Activated T-cell treated with anti-CD3 and anti-CD28 coated beads, Interleukin-2, amount 50 U/mL, for 72 hours (primary cell): Measurements from ENCODE around the gene FBXO31. TPM values are rescaled to one million over a fixed set of nuclear protein-coding genes. Genes with fewer than 3 reads are reported as not detected.

Source experiments
- ATAC-seq, 2 donors: fragments of 150-1000 bp; cut with Tn5 transposase; replicated peaks in 1 of 2; 2 replicates each; pipeline ENCODE4 v1.10.0; 2021; ENCODE audit warnings: moderate library complexity in 2 of 2, mild to moderate bottlenecking in 1 of 2
- DNase-seq, 2 donors: peaks; one replicate each; pipeline ENCODE4 v3.0.0; 2021 to 2022; ENCODE audit warnings: mixed read lengths in 1 of 2
- H3K27ac Mint-ChIP-seq: one replicate; pipeline ENCODE4 v1.8.0; 2022; ENCODE audit warnings: mild to moderate bottlenecking, moderate library complexity, mixed read lengths
- H3K27me3 Mint-ChIP-seq: one replicate; pipeline ENCODE4 v1.8.0; 2022; ENCODE audit warnings: low read depth, mixed read lengths
- H3K36me3 Mint-ChIP-seq, 2 donors: one replicate each; pipeline ENCODE4 v1.8.0; 2022; ENCODE audit warnings: mixed read lengths in 2 of 2, mild to moderate bottlenecking in 1 of 2; ENCODE audit not compliant: insufficient read depth in 2 of 2
- H3K4me1 Mint-ChIP-seq: one replicate; pipeline ENCODE4 v1.8.0; 2022; ENCODE audit warnings: low read depth, mixed read lengths
- H3K4me3 Mint-ChIP-seq, 2 donors: one replicate each; pipeline ENCODE4 v1.8.0; 2022; ENCODE audit warnings: mild to moderate bottlenecking in 2 of 2, mixed read lengths in 2 of 2, moderate library complexity in 2 of 2
- H3K9me3 Mint-ChIP-seq, 2 donors: one replicate each; pipeline ENCODE4 v1.8.0; 2022; ENCODE audit warnings: mixed read lengths in 2 of 2
- total RNA-seq, 2 donors: library from RNA; stranded (reverse); gene quantifications; one replicate each; pipeline ENCODE4 v1.2.3, GENCODE V29; 2022

Gene FBXO31
- total RNA-seq, 2 donors from 2014 or later, result 33.7 to 36.8 TPM

GRCh38 chr16:87418216-87418615 is 34.6 kb upstream of the FBXO31 start:
- peaks cover 9% of the 10 kb centered on the region for H3K4me1 Mint-ChIP-seq
- peaks cover 2 to 7% of the 10 kb centered on the region in 2 donors for H3K36me3 Mint-ChIP-seq
- no peak overlapping the region for H3K27ac Mint-ChIP-seq
- no peak for ATAC-seq
- no peak for DNase-seq
- H3K27me3 Mint-ChIP-seq, result no peaks in the 10 kb centered on the region
- H3K4me3 Mint-ChIP-seq, result no peak overlapping the region
- H3K9me3 Mint-ChIP-seq, result no peaks in the 10 kb centered on the region

- Mint-ChIP-seq H3K4me3 (no peak overlapping the region), H3K36me3 (peaks cover 2 to 7% of the 10 kb centered on the region in 2 donors), H3K9me3 (no peaks in the 10 kb centered on the region), H3K27ac (no peak overlapping the region), H3K27me3 (no peaks in the 10 kb centered on the region), H3K4me1 (peaks cover 9% of the 10 kb centered on the region)
- DNase-seq, result no peak
- ATAC-seq, result no peak
These were observed 33.9 kb upstream of the FBXO31 start for GRCh38 chr16:87417528-87417910.

- no peak overlapping the region for H3K27ac Mint-ChIP-seq
- H3K4me3 Mint-ChIP-seq, result no peak overlapping the region
These were observed 33.4 kb upstream of the FBXO31 start for GRCh38 chr16:87416826-87417527.

GRCh38 chr16:87415441-87415840 is 31.9 kb upstream of the FBXO31 start:
- H3K9me3 Mint-ChIP-seq, result no peaks in the 10 kb centered on the region
- no peak overlapping the region for H3K27ac Mint-ChIP-seq
- DNase-seq, result no peak
- peaks cover 2 to 3% of the 10 kb centered on the region in 2 donors for H3K36me3 Mint-ChIP-seq
- no peaks in the 10 kb centered on the region for H3K27me3 Mint-ChIP-seq
- no peak for ATAC-seq
- no peak overlapping the region for H3K4me3 Mint-ChIP-seq
- H3K4me1 Mint-ChIP-seq, result peaks cover 9% of the 10 kb centered on the region

More at GRCh38 chr16:87416826-87417527, 33.4 kb upstream of the FBXO31 start:
- H3K4me1 Mint-ChIP-seq, result peaks cover 9% of the 10 kb centered on the region
- DNase-seq (peak; percentile 28 to 50), ATAC-seq (no peak)
- H3K36me3 Mint-ChIP-seq, result peaks cover 0 to 5% of the 10 kb centered on the region in 2 donors
- no peaks in the 10 kb centered on the region for H3K27me3 Mint-ChIP-seq
- no peaks in the 10 kb centered on the region for H3K9me3 Mint-ChIP-seq

- no peak overlapping the region for H3K4me3 Mint-ChIP-seq
- DNase-seq (peak; percentile 36 to 53), ATAC-seq (peak; percentile 73 to 76)
- no peaks in the 10 kb centered on the region for H3K9me3 Mint-ChIP-seq
- no peaks in the 10 kb centered on the region for H3K27me3 Mint-ChIP-seq
- peaks cover 2 to 3% of the 10 kb centered on the region in 2 donors for H3K36me3 Mint-ChIP-seq
- peaks cover 9% of the 10 kb centered on the region for H3K4me1 Mint-ChIP-seq
- H3K27ac Mint-ChIP-seq, result peak overlapping the region; percentile 33
These were observed 30.7 kb upstream of the FBXO31 start for GRCh38 chr16:87414251-87414680.

- H3K4me1 Mint-ChIP-seq, result peaks cover 9% of the 10 kb centered on the region
- H3K27me3 Mint-ChIP-seq, result no peaks in the 10 kb centered on the region
- H3K36me3 Mint-ChIP-seq, result peaks cover 2 to 4% of the 10 kb centered on the region in 2 donors
- H3K9me3 Mint-ChIP-seq, result no peaks in the 10 kb centered on the region
- H3K4me3 Mint-ChIP-seq, result no peak overlapping the region
- DNase-seq (no peak), ATAC-seq (no peak)
- H3K27ac Mint-ChIP-seq, result no peak overlapping the region
These were observed 29.4 kb upstream of the FBXO31 start for GRCh38 chr16:87412996-87413421.

GRCh38 chr16:87412371-87412995 is 28.9 kb upstream of the FBXO31 start:
- no peaks in the 10 kb centered on the region for H3K27me3 Mint-ChIP-seq
- H3K27ac Mint-ChIP-seq, result no peak overlapping the region
- no peaks in the 10 kb centered on the region for H3K9me3 Mint-ChIP-seq
- H3K4me1 Mint-ChIP-seq, result peaks cover 12% of the 10 kb centered on the region
- DNase-seq (no peak), ATAC-seq (no peak)
- no peak overlapping the region for H3K4me3 Mint-ChIP-seq
- peaks cover 2 to 5% of the 10 kb centered on the region in 2 donors for H3K36me3 Mint-ChIP-seq

GRCh38 chr16:87411375-87412271 is 28.0 kb upstream of the FBXO31 start:
- Mint-ChIP-seq H3K4me3 (no peak overlapping the region), H3K4me1 (peaks cover 15% of the 10 kb centered on the region), H3K27me3 (no peaks in the 10 kb centered on the region), H3K9me3 (no peaks in the 10 kb centered on the region), H3K36me3 (peaks cover 2 to 7% of the 10 kb centered on the region in 2 donors), H3K27ac (peak overlapping the region; percentile 28)
- DNase-seq (no peak), ATAC-seq (no peak)

- ATAC-seq, result no peak
- Mint-ChIP-seq H3K36me3 (peaks cover 2 to 7% of the 10 kb centered on the region in 2 donors), H3K4me3 (no peak overlapping the region), H3K27me3 (no peaks in the 10 kb centered on the region), H3K9me3 (no peaks in the 10 kb centered on the region), H3K4me1 (peaks cover 15% of the 10 kb centered on the region), H3K27ac (peak overlapping the region; percentile 29)
- DNase-seq, result no peak
These were observed 27.4 kb upstream of the FBXO31 start for GRCh38 chr16:87410968-87411367.

- H3K36me3 Mint-ChIP-seq, result peaks cover 2 to 9% of the 10 kb centered on the region in 2 donors
- no peaks in the 10 kb centered on the region for H3K9me3 Mint-ChIP-seq
- no peak for DNase-seq
- peaks cover 15% of the 10 kb centered on the region for H3K4me1 Mint-ChIP-seq
- H3K27me3 Mint-ChIP-seq, result no peaks in the 10 kb centered on the region
- H3K4me3 Mint-ChIP-seq, result no peak overlapping the region
- peak in 1 of 2 donors; percentile 11 for ATAC-seq
- peak overlapping the region; percentile 29 for H3K27ac Mint-ChIP-seq
These were observed 27.0 kb upstream of the FBXO31 start for GRCh38 chr16:87410530-87410929.

GRCh38 chr16:87409781-87410180 is 26.2 kb upstream of the FBXO31 start:
- ATAC-seq, result no peak
- Mint-ChIP-seq H3K9me3 (no peaks in the 10 kb centered on the region), H3K4me1 (peaks cover 11% of the 10 kb centered on the region), H3K27ac (peak overlapping the region; percentile 65), H3K27me3 (no peaks in the 10 kb centered on the region), H3K36me3 (peaks cover 2 to 12% of the 10 kb centered on the region in 2 donors), H3K4me3 (no peak overlapping the region)
- DNase-seq, result no peak

GRCh38 chr16:87409153-87409552 is 25.6 kb upstream of the FBXO31 start:
- H3K4me1 Mint-ChIP-seq, result peaks cover 6% of the 10 kb centered on the region
- peaks cover 2 to 11% of the 10 kb centered on the region in 2 donors for H3K36me3 Mint-ChIP-seq
- H3K27ac Mint-ChIP-seq, result no peak overlapping the region
- DNase-seq (no peak), ATAC-seq (no peak)
- H3K27me3 Mint-ChIP-seq, result no peaks in the 10 kb centered on the region
- H3K9me3 Mint-ChIP-seq, result no peaks in the 10 kb centered on the region
- no peak overlapping the region for H3K4me3 Mint-ChIP-seq
